ENCODE data around the gene HEXIM2.

GRCh38 chr17:45190503-45191255, 29.0 kb downstream of the HEXIM2 start:
- TF ChIP-seq POLR2AphosphoS5 (IDR thresholded peaks at IDR 0.05; ENCODE audit: low read depth, low read length) = no peak
- no peak for TF ChIP-seq MAX (IDR thresholded peaks at IDR 0.05; ENCODE audit: low read depth)
- TF ChIP-seq, protein P1, sequence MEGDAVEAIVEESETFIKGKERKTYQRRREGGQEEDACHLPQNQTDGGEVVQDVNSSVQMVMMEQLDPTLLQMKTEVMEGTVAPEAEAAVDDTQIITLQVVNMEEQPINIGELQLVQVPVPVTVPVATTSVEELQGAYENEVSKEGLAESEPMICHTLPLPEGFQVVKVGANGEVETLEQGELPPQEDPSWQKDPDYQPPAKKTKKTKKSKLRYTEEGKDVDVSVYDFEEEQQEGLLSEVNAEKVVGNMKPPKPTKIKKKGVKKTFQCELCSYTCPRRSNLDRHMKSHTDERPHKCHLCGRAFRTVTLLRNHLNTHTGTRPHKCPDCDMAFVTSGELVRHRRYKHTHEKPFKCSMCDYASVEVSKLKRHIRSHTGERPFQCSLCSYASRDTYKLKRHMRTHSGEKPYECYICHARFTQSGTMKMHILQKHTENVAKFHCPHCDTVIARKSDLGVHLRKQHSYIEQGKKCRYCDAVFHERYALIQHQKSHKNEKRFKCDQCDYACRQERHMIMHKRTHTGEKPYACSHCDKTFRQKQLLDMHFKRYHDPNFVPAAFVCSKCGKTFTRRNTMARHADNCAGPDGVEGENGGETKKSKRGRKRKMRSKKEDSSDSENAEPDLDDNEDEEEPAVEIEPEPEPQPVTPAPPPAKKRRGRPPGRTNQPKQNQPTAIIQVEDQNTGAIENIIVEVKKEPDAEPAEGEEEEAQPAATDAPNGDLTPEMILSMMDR (IDR thresholded peaks at IDR 0.05) = no peak
- TF ChIP-seq EZH2phosphoT487 (IDR thresholded peaks at IDR 0.05; ENCODE audit: borderline replicate concordance, low read depth) = no peak
- TF ChIP-seq RAD21 (IDR thresholded peaks at IDR 0.05; ENCODE audit: low read length) = no peak
- TF ChIP-seq SIN3A (IDR thresholded peaks at IDR 0.05; ENCODE audit: borderline replicate concordance, low read depth, low read length) = no peak
- no peak for TF ChIP-seq TEAD4 (IDR thresholded peaks at IDR 0.05; ENCODE audit: borderline replicate concordance, insufficient read depth)
- TF ChIP-seq MXI1 (IDR thresholded peaks at IDR 0.05; ENCODE audit: low read depth, low read length) = no peak
- TF ChIP-seq RFX5 (IDR thresholded peaks at IDR 0.05; ENCODE audit: low read length) = no peak
- TF ChIP-seq GABPA (IDR thresholded peaks at IDR 0.05; ENCODE audit: low read depth) = no peak
